H9 (cell line): ENCODE results near the gene DFFB. TPM values are rescaled to one million over a fixed set of nuclear protein-coding genes. Genes with fewer than 3 reads are reported as not detected.

Experiments
- DNase-seq: peaks from one replicate; pipeline ENCODE4 v3.0.0-alpha.2; 2017
- H2AFZ ChIP-seq: one replicate; pipeline ENCODE4 v1.6.1; 2013; ENCODE audit warnings: mild to moderate bottlenecking, low read length, control low read depth, moderate library complexity
- H2AK5ac ChIP-seq: 2 replicates; pipeline ENCODE4 v1.6.1; 2013; ENCODE audit warnings: low read length, control low read depth, mixed read lengths; ENCODE audit not compliant: insufficient read length
- H2BK120ac ChIP-seq: one replicate; pipeline ENCODE4 v1.6.1; 2013; ENCODE audit warnings: low read depth, mild to moderate bottlenecking, low read length, control low read depth, inconsistent platforms; ENCODE audit not compliant: poor library complexity, severe bottlenecking
- H2BK12ac ChIP-seq: 2 replicates; pipeline ENCODE4 v1.6.1; 2013; ENCODE audit warnings: low read length, control low read depth, mixed read lengths, low read depth; ENCODE audit not compliant: insufficient read length
- H2BK15ac ChIP-seq: 2 replicates; pipeline ENCODE4 v1.6.1; 2013; ENCODE audit warnings: low read depth, low read length, control low read depth
- H2BK20ac ChIP-seq: one replicate; pipeline ENCODE4 v1.6.1; 2013; ENCODE audit warnings: low read depth, mild to moderate bottlenecking, low read length, control low read depth, inconsistent platforms; ENCODE audit not compliant: poor library complexity, severe bottlenecking
- H2BK5ac ChIP-seq: 2 replicates; pipeline ENCODE4 v1.6.1; 2013; ENCODE audit warnings: low read length, control low read depth, mixed read lengths; ENCODE audit not compliant: insufficient read length
- H3K14ac ChIP-seq: 2 replicates; pipeline ENCODE4 v1.6.1; 2013; ENCODE audit warnings: low read length, control low read depth; ENCODE audit not compliant: insufficient read depth
- H3K18ac ChIP-seq: 2 replicates; pipeline ENCODE4 v1.6.1; 2013; ENCODE audit warnings: low read depth, mild to moderate bottlenecking, mixed read lengths, low read length, control low read depth; ENCODE audit not compliant: insufficient read length
- H3K23ac ChIP-seq: 2 replicates; pipeline ENCODE4 v1.6.1; 2013; ENCODE audit warnings: low read length, control low read depth, mixed read lengths, low read depth; ENCODE audit not compliant: insufficient read length
- H3K23me2 ChIP-seq: 2 replicates; pipeline ENCODE4 v1.6.1; 2013; ENCODE audit warnings: low read depth, mild to moderate bottlenecking, mixed read lengths, low read length, control low read depth; ENCODE audit not compliant: insufficient read length, poor library complexity, severe bottlenecking
- H3K27ac ChIP-seq: 2 replicates; pipeline ENCODE4 v1.5.1; 2013; ENCODE audit warnings: low read length, control low read depth, mixed read lengths, low read depth; ENCODE audit not compliant: insufficient read length
- H3K27me3 ChIP-seq: 2 replicates; pipeline ENCODE4 v1.6.1; 2013; ENCODE audit warnings: low read length, control low read depth, inconsistent platforms; ENCODE audit not compliant: insufficient read depth
- H3K4ac ChIP-seq: 2 replicates; pipeline ENCODE4 v1.6.1; 2013; ENCODE audit warnings: low read depth, mild to moderate bottlenecking, control low read depth, inconsistent platforms, low read length, moderate library complexity
- H3K4me1 ChIP-seq: 2 replicates; pipeline ENCODE4 v1.6.1; 2013; ENCODE audit warnings: low read length, control low read depth, inconsistent platforms; ENCODE audit not compliant: insufficient read depth
- H3K4me2 ChIP-seq: 2 replicates; pipeline ENCODE4 v1.6.1; 2013; ENCODE audit warnings: low read length, control low read depth, mixed read lengths; ENCODE audit not compliant: insufficient read length, insufficient read depth
- H3K56ac ChIP-seq: 2 replicates; pipeline ENCODE4 v1.6.1; 2013; ENCODE audit warnings: low read depth, mild to moderate bottlenecking, mixed read lengths, low read length, control low read depth; ENCODE audit not compliant: insufficient read length
- H3K79me1 ChIP-seq: 2 replicates; pipeline ENCODE4 v1.6.1; 2013; ENCODE audit warnings: low read depth, mild to moderate bottlenecking, moderate library complexity, low read length, control low read depth, inconsistent platforms; ENCODE audit not compliant: insufficient read depth, poor library complexity, severe bottlenecking
- H3K79me2 ChIP-seq: 2 replicates; pipeline ENCODE4 v1.6.1; 2013; ENCODE audit warnings: low read length, control low read depth, inconsistent platforms; ENCODE audit not compliant: insufficient read depth
- H3K9ac ChIP-seq: 2 replicates; pipeline ENCODE4 v1.6.1; 2013; ENCODE audit warnings: low read length, control low read depth, mixed read lengths; ENCODE audit not compliant: insufficient read length; ENCODE audit errors: extremely low read depth
- H3K9me3 ChIP-seq: one replicate; pipeline ENCODE4 v1.6.1; 2013; ENCODE audit warnings: low read depth, low read length, inconsistent platforms; ENCODE audit not compliant: control insufficient read depth
- H3T11ph ChIP-seq: one replicate; pipeline ENCODE4 v1.6.1; 2013; ENCODE audit warnings: mild to moderate bottlenecking, low read length, control low read depth, inconsistent platforms
- H4K20me1 ChIP-seq: one replicate; pipeline ENCODE4 v1.6.1; 2013; ENCODE audit not compliant: control insufficient read depth, insufficient read length, insufficient read depth
- H4K5ac ChIP-seq: 2 replicates; pipeline ENCODE4 v1.6.1; 2013; ENCODE audit warnings: low read depth, mild to moderate bottlenecking, mixed read lengths, low read length, control low read depth; ENCODE audit not compliant: insufficient read length
- H4K8ac ChIP-seq: replicated peaks from 2 replicates; pipeline ENCODE4 v1.6.1; 2013; ENCODE audit warnings: low read length, control low read depth, mixed read lengths, low read depth; ENCODE audit not compliant: insufficient read length
- H4K91ac ChIP-seq: 2 replicates; pipeline ENCODE4 v1.6.1; 2013; ENCODE audit warnings: low read depth, mild to moderate bottlenecking, moderate library complexity, mixed read lengths, low read length, control low read depth; ENCODE audit not compliant: insufficient read length
- H3K27ac Mint-ChIP-seq, 3 experiments: 2 replicates in 2 of 3; 3 replicates in 1 of 3; pipeline ENCODE4 v1.8.0; 2020 to 2021; ENCODE audit warnings: mixed read lengths in 3 of 3, mild to moderate bottlenecking in 1 of 3, moderate library complexity in 1 of 3
- H3K27me3 Mint-ChIP-seq: 2 replicates; pipeline ENCODE4 v1.8.0; 2021; ENCODE audit warnings: low read depth, mild to moderate bottlenecking, moderate library complexity, mixed read lengths
- H3K36me3 Mint-ChIP-seq, 3 experiments: 2 replicates in 2 of 3; 3 replicates in 1 of 3; pipeline ENCODE4 v1.8.0; 2020 to 2021; ENCODE audit warnings: low read depth in 3 of 3, mixed read lengths in 3 of 3; ENCODE audit not compliant: insufficient read depth in 1 of 3
- H3K4me1 Mint-ChIP-seq, 2 experiments: 2 replicates each; pipeline ENCODE4 v1.8.0; 2020; ENCODE audit warnings: mixed read lengths in 2 of 2
- H3K4me3 Mint-ChIP-seq, 2 experiments: 2 replicates in 1 of 2; 3 replicates in 1 of 2; pipeline ENCODE4 v1.8.0; 2020 to 2021; ENCODE audit warnings: mild to moderate bottlenecking in 2 of 2, mixed read lengths in 2 of 2, moderate library complexity in 1 of 2
- H3K9me3 Mint-ChIP-seq, 2 experiments: 2 replicates in 1 of 2; 3 replicates in 1 of 2; pipeline ENCODE4 v1.8.0; 2020; ENCODE audit warnings: mild to moderate bottlenecking in 2 of 2, mixed read lengths in 2 of 2, moderate library complexity in 1 of 2
- CTCF ChIP-seq: fragments of 200-600 bp; sonication (generic); conservative IDR thresholded peaks from 3 replicates; pipeline ENCODE4 v1.8.0; 2021; ENCODE audit warnings: antibody characterized with exemption, mild to moderate bottlenecking
- WGBS: extraction: QIAGEN DNeasy Blood & Tissue Kit; methylation state at CpG from one replicate; pipeline ENCODE4 v1.1.7; 2013; ENCODE audit warnings: missing lambda C conversion rate, low lambda C conversion rate, mixed read lengths; ENCODE audit not compliant: insufficient read length; ENCODE audit errors: extremely low coverage; 5-methylcytosine and 5-hydroxymethylcytosine counted together
- total RNA-seq: library from RNA; stranded (reverse); gene quantifications from 2 replicates; pipeline ENCODE4 v1.2.1, GENCODE V29; 2021

Gene DFFB
- total RNA-seq, 1 experiment from 2014 or later, result 9.7 TPM

GRCh38 chr1:3874736-3875135 lies 17.5 kb downstream of the DFFB start:
- no peak overlapping the region for H3K27ac Mint-ChIP-seq
- H2BK20ac ChIP-seq, result no peak overlapping the region
- no peak overlapping the region for H3K23ac ChIP-seq
- H3K9me3 Mint-ChIP-seq, result peaks cover 16% of the 10 kb centered on the region in 2 experiments
- no peaks in the 10 kb centered on the region for H3K27me3 Mint-ChIP-seq
- H3K79me2 ChIP-seq, result no peaks in the 10 kb centered on the region
- no peak overlapping the region for H4K91ac ChIP-seq
- WGBS, result no CpG with 5 or more reads among the region's 23 CpGs
- no peak overlapping the region for H4K8ac ChIP-seq
- no peak overlapping the region for H2BK15ac ChIP-seq
- peaks cover 20 to 33% (median 22%) of the 10 kb centered on the region in 3 experiments for H3K36me3 Mint-ChIP-seq
- no peak overlapping the region for H2AK5ac ChIP-seq
- no peak overlapping the region for H2BK5ac ChIP-seq
- no peaks in the 10 kb centered on the region for H3K27me3 ChIP-seq
- H3K9ac ChIP-seq, result no peak overlapping the region
- peaks cover 8% of the 10 kb centered on the region for H3K9me3 ChIP-seq
- H3K4me1 ChIP-seq, result no peaks in the 10 kb centered on the region
- no peak overlapping the region for H2AFZ ChIP-seq
- H3K4ac ChIP-seq, result no peak overlapping the region
- H3K14ac ChIP-seq, result no peak overlapping the region
- no peak overlapping the region for H2BK12ac ChIP-seq
- H3K4me1 Mint-ChIP-seq, result peaks cover 2 to 6% of the 10 kb centered on the region in 2 experiments; a peak in 3 of 4 replicates
- H3K18ac ChIP-seq, result no peak overlapping the region
- no peak for DNase-seq
- no peak overlapping the region for H4K5ac ChIP-seq
- H4K20me1 ChIP-seq, result no peaks in the 10 kb centered on the region
- no peaks in the 10 kb centered on the region for H3K23me2 ChIP-seq
- H3K27ac ChIP-seq, result no peak overlapping the region
- no peak overlapping the region for H3K4me2 ChIP-seq
- H2BK120ac ChIP-seq, result no peak overlapping the region
- no peak overlapping the region for H3K56ac ChIP-seq
- no peaks in the 10 kb centered on the region for H3K79me1 ChIP-seq
- no peak overlapping the region for H3K4me3 Mint-ChIP-seq
- no peak overlapping the region for H3T11ph ChIP-seq
- TF ChIP-seq CTCF, result no peak
